Stomach smooth muscle (tissue), 2 donors: ENCODE results near the gene TAF4.
"Not testable (repeated sequence)": the region's sequence is repeated elsewhere in the genome, so short reads cannot be mapped to it uniquely, and the experiment has no call there.

Source experiments
- H3K27ac ChIP-seq: one replicate; pipeline ENCODE4 v1.7.0; 2013; ENCODE audit warnings: mild to moderate bottlenecking, low read length, inconsistent platforms
- H3K27me3 ChIP-seq, 2 donors: one replicate each; pipeline ENCODE4 v1.7.0; 2013; ENCODE audit warnings: low read length in 2 of 2; ENCODE audit not compliant: insufficient read depth in 2 of 2, control insufficient read depth in 1 of 2
- H3K36me3 ChIP-seq, 2 donors: one replicate each; pipeline ENCODE4 v1.7.0; 2013; ENCODE audit warnings: low read length in 2 of 2; ENCODE audit not compliant: control insufficient read depth in 2 of 2, insufficient read depth in 2 of 2
- H3K4me1 ChIP-seq: one replicate; pipeline ENCODE4 v1.7.0; 2013; ENCODE audit warnings: low read length; ENCODE audit not compliant: control insufficient read depth, insufficient read depth
- H3K4me3 ChIP-seq, 2 donors: one replicate each; pipeline ENCODE4 v1.7.0; 2013; ENCODE audit warnings: low read length in 2 of 2
- H3K9ac ChIP-seq, 2 donors: one replicate each; pipeline ENCODE4 v1.7.0; 2013; ENCODE audit warnings: low read length in 2 of 2, mild to moderate bottlenecking in 1 of 2
- H3K9me3 ChIP-seq, 2 donors: one replicate each; pipeline ENCODE4 v1.7.0; 2013; ENCODE audit warnings: low read length in 2 of 2; ENCODE audit not compliant: control insufficient read depth in 2 of 2
- donor health status: healthy.
- donor health status: Pancreatic carcinoma.

TAF4 gene

DNA sequence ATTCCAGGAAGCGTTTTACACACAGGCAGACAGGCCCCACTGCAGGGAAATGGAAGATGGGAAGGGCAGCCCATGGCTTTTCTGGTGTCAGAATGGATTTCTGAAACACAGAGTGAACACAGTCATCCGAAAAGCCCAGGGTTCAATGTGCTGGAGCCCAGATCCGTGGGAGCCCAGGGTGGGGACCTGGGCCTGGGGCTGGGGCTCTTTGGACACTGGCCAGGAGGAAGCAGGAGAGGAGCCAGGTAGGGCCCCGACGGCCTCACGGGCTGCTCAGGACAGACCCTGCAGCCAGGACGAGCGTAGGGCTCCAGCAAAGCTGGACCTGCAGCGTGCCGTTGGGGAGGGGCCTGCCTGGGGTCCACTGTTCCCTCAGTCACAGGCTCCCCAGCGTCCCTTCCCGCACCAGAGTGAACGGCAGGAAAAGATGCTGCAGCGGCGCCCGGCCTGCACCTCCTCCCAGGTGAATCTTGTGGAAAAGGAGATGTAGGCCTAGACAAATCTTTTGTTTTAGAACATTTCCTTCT lies 32.3 kb upstream of the TAF4 start:
- no peak overlapping the region for H3K9ac ChIP-seq
- no peaks in the 10 kb centered on the region for H3K36me3 ChIP-seq
- no peak overlapping the region for H3K4me3 ChIP-seq
- H3K27me3 ChIP-seq = peaks cover 0 to 10% of the 10 kb centered on the region in 2 donors
- H3K4me1 ChIP-seq = no peaks in the 10 kb centered on the region
- no peak overlapping the region for H3K27ac ChIP-seq
- peaks cover 0 to 11% of the 10 kb centered on the region in 2 donors for H3K9me3 ChIP-seq

DNA sequence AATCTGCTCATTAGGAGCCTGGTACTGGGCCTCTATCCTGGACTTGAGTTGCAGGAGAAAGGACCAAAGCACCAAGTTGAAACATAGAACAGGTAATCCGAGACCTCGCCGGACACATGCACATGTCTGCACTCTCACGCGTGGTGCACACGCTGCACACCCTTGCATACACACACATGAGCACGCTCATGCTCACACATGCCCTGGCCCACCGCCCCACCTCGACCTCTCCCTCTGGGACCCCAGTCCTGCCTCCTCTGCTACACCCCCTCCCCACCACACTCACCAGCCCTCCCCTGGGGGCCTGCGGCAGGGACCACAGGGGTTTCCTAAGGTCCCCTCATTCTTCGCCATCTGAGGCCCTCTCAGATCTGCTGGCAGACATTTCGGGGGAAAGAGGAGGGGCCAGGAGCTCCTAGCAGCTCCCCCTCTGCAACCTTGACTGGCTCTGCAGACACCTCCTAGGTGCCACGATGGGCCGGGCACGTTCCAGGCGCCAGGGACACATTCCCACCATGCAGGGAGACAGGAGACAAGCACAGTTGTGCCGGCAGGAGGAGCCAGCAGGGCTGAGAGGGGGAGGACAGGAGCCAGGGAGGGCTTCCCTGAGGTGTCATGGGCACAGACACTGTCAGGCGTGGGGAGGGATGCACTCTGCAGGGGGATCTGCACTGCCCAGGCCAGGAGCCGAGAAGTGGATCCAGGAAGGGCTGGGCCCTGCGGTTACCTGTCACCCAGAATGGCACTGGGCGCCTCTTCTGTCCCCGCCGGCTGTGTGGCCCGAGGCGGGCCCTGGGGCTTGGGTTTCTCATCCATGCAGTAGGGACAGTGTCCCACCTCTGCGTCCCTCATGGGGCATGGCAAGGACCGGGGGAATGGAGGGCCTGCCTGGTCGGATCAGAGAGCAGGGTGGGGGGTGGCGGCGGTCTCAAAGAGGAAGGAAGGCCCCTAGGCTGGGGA lies 31.0 kb upstream of the TAF4 start:
- Histone ChIP-seq H3K9me3 (peaks cover 4 to 8% of the 10 kb centered on the region in 2 donors), H3K27me3 (peaks cover 0 to 5% of the 10 kb centered on the region in 2 donors), H3K36me3 (no peaks in the 10 kb centered on the region), H3K4me1 (no peaks in the 10 kb centered on the region), H3K27ac (no peak overlapping the region), H3K9ac (no peak overlapping the region), H3K4me3 (no peak overlapping the region)

DNA sequence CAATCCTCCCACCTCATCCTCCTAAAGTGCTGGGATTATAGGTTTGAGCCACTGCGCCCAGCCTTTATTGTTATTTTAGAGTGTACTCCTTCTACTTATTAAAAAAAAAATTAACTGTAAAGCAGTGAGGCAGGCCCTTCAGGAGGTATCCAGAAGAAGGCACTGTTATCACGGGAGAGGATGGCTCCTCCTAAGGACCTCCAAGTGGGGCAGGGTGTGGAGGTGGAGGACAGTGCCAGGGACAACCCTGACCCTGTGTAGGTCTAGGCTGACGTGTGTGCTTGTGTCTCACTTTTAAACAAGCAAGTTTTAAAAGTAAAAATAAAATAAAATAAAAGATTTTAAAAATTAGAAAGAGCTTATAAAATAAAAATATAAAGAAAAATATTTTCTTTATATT lies 23.7 kb upstream of the TAF4 start:
- no peaks in the 10 kb centered on the region for H3K4me1 ChIP-seq
- no peaks in the 10 kb centered on the region for H3K36me3 ChIP-seq
- peaks cover 0 to 4% of the 10 kb centered on the region in 2 donors for H3K9me3 ChIP-seq
- H3K9ac ChIP-seq = no peak overlapping the region
- no peak overlapping the region for H3K4me3 ChIP-seq
- H3K27ac ChIP-seq = no peak overlapping the region
- peaks cover 7 to 17% of the 10 kb centered on the region in 2 donors for H3K27me3 ChIP-seq

DNA sequence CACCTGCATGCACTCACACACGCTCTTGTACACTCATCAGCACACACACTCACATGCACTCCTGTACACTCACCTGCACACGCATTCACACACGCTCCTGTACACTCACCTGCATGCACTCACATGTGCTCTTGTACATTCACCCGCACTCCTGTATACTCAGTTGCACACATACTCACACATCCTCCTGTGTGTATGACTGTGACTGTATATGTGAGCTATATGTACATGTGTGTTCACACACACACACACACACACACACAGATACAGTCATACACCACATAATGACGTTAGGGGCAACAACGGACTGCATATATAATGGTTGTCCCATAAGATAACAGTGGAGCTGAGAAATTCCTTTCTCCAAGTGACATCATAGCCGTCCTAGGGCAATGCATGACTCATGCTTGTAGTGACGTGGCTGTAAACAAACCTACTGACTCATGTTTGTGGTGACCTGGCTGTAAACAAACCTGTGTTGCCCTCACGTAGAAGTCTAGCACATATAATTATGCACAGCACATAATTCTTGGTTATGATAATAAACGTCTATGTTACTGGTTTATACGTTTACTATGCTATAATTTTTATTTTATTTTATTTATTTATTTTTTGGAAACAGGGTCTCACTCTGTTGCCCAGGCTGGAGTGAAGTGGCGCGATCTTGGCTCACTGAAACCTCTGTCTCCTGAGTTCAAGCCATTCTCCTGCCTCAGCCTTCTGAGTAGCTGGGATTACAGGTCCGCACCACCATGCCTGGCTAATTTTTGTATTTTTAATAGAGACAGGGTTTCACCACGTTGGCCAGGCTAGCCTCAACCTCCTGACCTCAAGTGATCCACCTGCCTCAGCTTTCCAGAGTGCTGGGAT lies 22.8 kb upstream of the TAF4 start:
- H3K4me3 ChIP-seq = no peak overlapping the region
- peaks cover 7 to 16% of the 10 kb centered on the region in 2 donors for H3K27me3 ChIP-seq
- H3K4me1 ChIP-seq = no peaks in the 10 kb centered on the region
- no peak overlapping the region for H3K27ac ChIP-seq
- H3K36me3 ChIP-seq = no peaks in the 10 kb centered on the region
- peaks cover 0 to 4% of the 10 kb centered on the region in 2 donors for H3K9me3 ChIP-seq
- no peak overlapping the region for H3K9ac ChIP-seq

DNA sequence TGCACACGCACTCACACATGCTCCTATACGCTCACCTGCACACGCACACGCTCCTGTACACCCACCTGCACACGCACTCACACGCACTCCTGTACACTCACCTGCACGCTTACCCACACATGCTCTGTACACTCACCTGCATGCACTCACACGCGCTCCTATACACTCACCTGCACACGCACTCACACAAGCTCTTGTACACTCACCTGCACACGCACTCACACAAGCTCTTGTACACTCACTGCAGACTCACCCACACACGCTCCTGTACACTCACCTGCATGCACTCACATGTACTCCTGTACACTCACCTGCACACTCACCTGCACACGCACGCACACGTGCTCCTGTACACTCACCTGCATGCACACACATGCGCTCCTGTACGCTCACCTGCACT lies 22.0 kb upstream of the TAF4 start:
- H3K27me3 ChIP-seq = peaks cover 7 to 16% of the 10 kb centered on the region in 2 donors

DNA sequence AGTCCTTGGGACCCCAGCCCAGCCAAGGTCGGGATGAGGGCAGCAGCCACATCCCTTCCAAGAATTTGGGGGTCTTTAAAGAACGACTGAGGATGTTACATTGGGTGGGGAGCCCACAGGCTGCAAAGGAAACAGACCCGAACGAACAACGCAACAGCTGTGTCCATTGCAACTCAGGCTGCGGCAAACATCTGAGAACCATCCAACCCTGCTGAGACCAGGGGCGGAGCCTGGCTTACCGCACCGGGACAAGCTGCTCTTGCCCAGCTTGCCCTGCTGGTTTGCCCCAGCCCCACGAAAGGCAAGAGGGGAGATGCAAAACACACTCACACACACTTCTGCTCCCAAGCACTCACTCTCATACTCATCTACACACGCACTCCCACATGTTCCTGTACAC lies 21.5 kb upstream of the TAF4 start:
- Histone ChIP-seq H3K27ac (no peak overlapping the region), H3K27me3 (peaks cover 7 to 16% of the 10 kb centered on the region in 2 donors), H3K4me1 (no peaks in the 10 kb centered on the region)

More for the DNA sequence above, 22.0 kb upstream of the TAF4 start:
- H3K4me3 ChIP-seq = no peak overlapping the region
- H3K27ac ChIP-seq = no peak overlapping the region
- peaks cover 0 to 4% of the 10 kb centered on the region in 2 donors for H3K9me3 ChIP-seq
- no peaks in the 10 kb centered on the region for H3K36me3 ChIP-seq
- no peaks in the 10 kb centered on the region for H3K4me1 ChIP-seq
- H3K9ac ChIP-seq = no peak overlapping the region

DNA sequence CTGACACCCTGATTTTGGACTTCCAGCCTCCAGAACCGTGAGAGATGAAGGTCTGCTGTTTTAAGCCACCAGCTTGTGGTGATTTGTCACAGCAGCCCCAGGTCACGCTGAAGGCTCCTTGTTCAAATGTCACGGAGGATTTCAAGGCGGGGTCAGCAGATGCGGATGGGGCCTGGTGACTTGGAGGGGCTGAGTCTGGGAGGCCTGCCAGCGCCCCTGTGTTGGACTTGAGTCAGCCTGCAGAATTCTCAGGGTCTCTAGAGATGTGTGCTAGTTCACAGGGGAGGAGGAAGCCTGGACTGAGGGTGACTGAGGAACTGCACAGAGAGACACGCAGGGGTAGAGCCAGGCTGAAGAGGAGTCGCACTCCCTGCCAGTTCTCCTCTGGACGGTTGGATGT lies 19.5 kb upstream of the TAF4 start:
- Histone ChIP-seq H3K36me3 (no peaks in the 10 kb centered on the region), H3K27me3 (peaks cover 3 to 16% of the 10 kb centered on the region in 2 donors), H3K9me3 (no peaks in the 10 kb centered on the region), H3K4me1 (no peaks in the 10 kb centered on the region), H3K27ac (no peak overlapping the region), H3K9ac (no peak overlapping the region), H3K4me3 (no peak overlapping the region)

More for the DNA sequence above, 21.5 kb upstream of the TAF4 start:
- Histone ChIP-seq H3K36me3 (no peaks in the 10 kb centered on the region), H3K4me3 (no peak overlapping the region), H3K9ac (no peak overlapping the region), H3K9me3 (peaks cover 0 to 4% of the 10 kb centered on the region in 2 donors)

DNA sequence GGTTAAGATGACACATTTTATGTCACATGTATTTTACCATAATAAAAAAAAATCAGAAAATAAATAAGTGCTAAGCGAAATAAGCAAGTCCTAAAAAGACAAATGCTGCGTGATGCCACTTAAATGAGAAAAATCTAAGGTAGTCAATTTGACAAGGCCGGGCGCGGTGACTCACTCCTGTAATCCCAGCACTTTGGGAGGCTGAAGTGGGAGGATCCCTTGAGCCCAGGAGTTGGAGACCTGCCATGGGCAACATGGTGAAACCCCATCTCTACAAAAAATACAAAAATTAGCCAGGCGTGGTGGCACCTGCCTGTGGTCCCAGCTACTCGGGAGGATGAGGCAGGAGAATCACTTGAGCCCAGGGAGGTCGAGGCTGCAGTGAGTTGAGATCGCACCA lies 18.5 kb upstream of the TAF4 start:
- not testable (repeated sequence) for H3K9ac ChIP-seq, H3K4me1 ChIP-seq, H3K9me3 ChIP-seq, H3K4me3 ChIP-seq, H3K27ac ChIP-seq, H3K36me3 ChIP-seq
- peaks cover 3 to 16% of the 10 kb centered on the region in 2 donors for H3K27me3 ChIP-seq

DNA sequence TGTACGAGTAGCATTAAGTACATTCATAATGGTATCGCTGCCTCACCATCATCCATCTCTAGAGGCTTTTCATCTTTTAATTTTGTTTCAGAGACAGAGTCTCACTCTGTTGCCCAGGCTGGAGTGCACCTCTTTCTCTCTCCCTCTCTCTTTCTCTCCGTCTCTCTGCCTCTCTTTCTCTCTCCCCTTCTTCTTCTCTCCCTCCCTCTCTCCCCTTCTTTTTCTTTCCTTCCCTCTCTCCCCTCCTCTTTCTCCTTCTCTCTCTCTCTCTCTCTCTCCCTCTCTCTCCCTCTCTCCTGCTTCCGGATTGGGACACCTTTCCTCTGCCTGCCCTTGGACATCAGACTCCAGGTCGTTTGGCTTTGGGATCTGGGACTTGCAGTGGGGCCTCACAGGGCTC lies 17.6 kb upstream of the TAF4 start:
- Histone ChIP-seq H3K4me1 (no peaks in the 10 kb centered on the region), H3K27me3 (peaks cover 3 to 16% of the 10 kb centered on the region in 2 donors), H3K36me3 (no peaks in the 10 kb centered on the region), H3K9ac (no peak overlapping the region), H3K9me3 (peaks cover 0 to 5% of the 10 kb centered on the region in 2 donors), H3K4me3 (no peak overlapping the region), H3K27ac (no peak overlapping the region)

DNA sequence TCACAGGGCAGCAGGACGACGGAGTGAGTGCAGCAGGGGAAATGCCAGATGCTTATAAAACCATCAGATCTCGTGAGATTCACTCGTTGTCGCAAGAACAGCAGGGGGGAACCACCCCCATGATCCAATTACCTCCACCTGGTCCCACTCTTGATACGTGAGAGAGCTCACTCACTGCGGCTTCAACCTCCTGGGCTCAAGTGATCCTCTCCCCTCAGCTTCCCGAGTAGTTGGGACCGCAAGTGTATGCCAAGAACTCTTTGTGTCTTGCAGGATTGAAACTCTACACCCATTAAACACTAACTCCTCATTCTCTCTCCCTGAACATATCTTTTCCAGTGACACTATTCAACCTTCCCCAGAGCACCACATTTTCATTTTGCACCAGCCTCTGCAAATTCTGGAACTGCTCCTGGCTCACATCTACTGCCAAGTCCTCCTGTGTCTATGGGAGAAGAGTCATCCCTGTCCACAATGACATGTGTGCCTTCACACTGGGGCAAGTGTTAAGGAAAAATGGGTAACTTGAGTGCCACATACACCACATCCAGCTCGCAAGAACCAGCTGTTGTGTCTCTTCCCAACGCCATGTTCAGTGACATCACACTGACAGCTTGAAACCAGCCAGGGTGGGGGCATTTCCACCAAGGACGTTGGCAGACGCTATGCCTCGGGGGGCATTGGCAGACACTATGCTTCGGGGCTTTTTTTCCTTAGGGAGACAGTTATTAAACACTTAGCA lies 14.7 kb upstream of the TAF4 start:
- Histone ChIP-seq H3K9ac (no peak overlapping the region), H3K4me3 (no peak overlapping the region), H3K27ac (no peak overlapping the region), H3K36me3 (no peaks in the 10 kb centered on the region), H3K4me1 (no peaks in the 10 kb centered on the region), H3K27me3 (peaks cover 0 to 3% of the 10 kb centered on the region in 2 donors), H3K9me3 (peaks cover 0 to 9% of the 10 kb centered on the region in 2 donors)
